Smooth muscle cell (in vitro differentiated cells): Measurements from ENCODE around the gene NLRP13. TPM values are rescaled to one million over a fixed set of nuclear protein-coding genes. Genes with fewer than 3 reads are reported as not detected.

ENCODE experiments used
- DNase-seq: peaks from one replicate; lab custom pipeline; 2025; ENCODE audit not compliant: unreplicated experiment; lab: John Stamatoyannopoulos, UW
- H2AFZ ChIP-seq: fragments of 200-600 bp; sonication (generic); 2 replicates; pipeline ENCODE4 v1.6.0; 2016; ENCODE audit warnings: antibody characterized with exemption, low read depth, mild to moderate bottlenecking
- H3F3A ChIP-seq: fragments of 200-600 bp; sonication (generic); 2 replicates; pipeline ENCODE4 v1.6.0; 2017; ENCODE audit warnings: antibody characterized with exemption, low read depth
- H3K27ac ChIP-seq: fragments of 200-600 bp; sonication (generic); 2 replicates; pipeline ENCODE4 v1.5.1; 2016; ENCODE audit warnings: low read depth, mild to moderate bottlenecking
- H3K27me3 ChIP-seq: fragments of 200-600 bp; sonication (generic); 2 replicates; pipeline ENCODE4 v1.6.1; 2016; ENCODE audit warnings: low read depth, mild to moderate bottlenecking
- H3K36me3 ChIP-seq: fragments of 200-600 bp; sonication (generic); 2 replicates; pipeline ENCODE4 v1.5.1; 2016; ENCODE audit warnings: low read depth
- H3K4me1 ChIP-seq: fragments of 200-600 bp; sonication (generic); 2 replicates; pipeline ENCODE4 v1.5.1; 2016; ENCODE audit warnings: low read depth
- H3K4me2 ChIP-seq: fragments of 200-600 bp; sonication (generic); 2 replicates; pipeline ENCODE4 v1.6.0; 2016; ENCODE audit warnings: mild to moderate bottlenecking
- H3K4me3 ChIP-seq: fragments of 200-600 bp; sonication (generic); 2 replicates; pipeline ENCODE4 v1.5.1; 2016; ENCODE audit warnings: mild to moderate bottlenecking
- H3K79me2 ChIP-seq: fragments of 200-600 bp; sonication (generic); 2 replicates; pipeline ENCODE4 v1.6.0; 2016; ENCODE audit warnings: low read depth, mild to moderate bottlenecking
- H3K9ac ChIP-seq: fragments of 200-600 bp; sonication (generic); 2 replicates; pipeline ENCODE4 v1.6.0; 2016; ENCODE audit warnings: low read depth
- H3K9me3 ChIP-seq: fragments of 200-600 bp; sonication (generic); replicated peaks from 2 replicates; pipeline ENCODE4 v1.5.1; 2016; ENCODE audit warnings: low read depth
- H4K20me1 ChIP-seq: fragments of 200-600 bp; sonication (generic); 2 replicates; pipeline ENCODE4 v1.6.0; 2016; ENCODE audit warnings: low read depth
- WGBS: methylation state at CpG from one replicate; pipeline ENCODE4 v1.1.7; 2016; ENCODE audit warnings: low lambda C conversion rate; 5-methylcytosine and 5-hydroxymethylcytosine counted together
- polyA plus RNA-seq: library from polyadenylated mRNA; unstranded; fragments of >200 nt; fragmentation: Nextera tagmentation; extraction: Ambion mirVana; gene quantifications from 2 replicates; pipeline ENCODE4 v1.2.1, GENCODE V29; 2016
- total RNA-seq: library from RNA; depleted of rRNA; stranded (reverse); fragments of >200 nt; gene quantifications from 2 replicates; pipeline ENCODE4 v1.2.3, GENCODE V29; 2014
- TF ChIP-seq, protein P1 (sequence below): fragments of 200-600 bp; sonication (generic); IDR thresholded peaks from 2 replicates; pipeline ENCODE4 v1.5.1; 2017; ENCODE audit warnings: borderline replicate concordance, mild to moderate bottlenecking, antibody characterized with exemption; ENCODE audit not compliant: insufficient read depth, poor library complexity, severe bottlenecking

NLRP13 gene
- total and polyA plus RNA-seq, 2 experiments from 2014 or later, result not detected

DNA sequence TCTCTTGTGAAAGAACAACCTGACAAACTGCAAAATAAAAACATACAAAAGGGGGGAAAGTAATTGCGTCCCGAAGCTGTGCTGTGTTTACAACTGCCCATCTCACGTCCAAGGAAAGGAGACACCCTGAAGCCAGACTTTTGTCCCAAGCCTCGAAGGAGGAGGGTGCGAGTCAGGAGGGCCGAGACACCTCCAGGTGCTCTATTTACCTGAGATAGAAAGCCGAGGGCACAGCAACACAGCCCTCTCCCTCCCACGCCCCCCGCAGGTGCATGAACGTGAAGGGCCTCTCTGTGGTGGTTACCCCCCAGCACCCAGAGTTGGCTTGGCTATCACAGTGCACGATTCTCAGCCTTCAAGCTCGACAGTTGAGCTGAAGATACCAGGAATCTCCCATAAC, 33.2 kb downstream of the NLRP13 start:
- TF ChIP-seq, protein P1, sequence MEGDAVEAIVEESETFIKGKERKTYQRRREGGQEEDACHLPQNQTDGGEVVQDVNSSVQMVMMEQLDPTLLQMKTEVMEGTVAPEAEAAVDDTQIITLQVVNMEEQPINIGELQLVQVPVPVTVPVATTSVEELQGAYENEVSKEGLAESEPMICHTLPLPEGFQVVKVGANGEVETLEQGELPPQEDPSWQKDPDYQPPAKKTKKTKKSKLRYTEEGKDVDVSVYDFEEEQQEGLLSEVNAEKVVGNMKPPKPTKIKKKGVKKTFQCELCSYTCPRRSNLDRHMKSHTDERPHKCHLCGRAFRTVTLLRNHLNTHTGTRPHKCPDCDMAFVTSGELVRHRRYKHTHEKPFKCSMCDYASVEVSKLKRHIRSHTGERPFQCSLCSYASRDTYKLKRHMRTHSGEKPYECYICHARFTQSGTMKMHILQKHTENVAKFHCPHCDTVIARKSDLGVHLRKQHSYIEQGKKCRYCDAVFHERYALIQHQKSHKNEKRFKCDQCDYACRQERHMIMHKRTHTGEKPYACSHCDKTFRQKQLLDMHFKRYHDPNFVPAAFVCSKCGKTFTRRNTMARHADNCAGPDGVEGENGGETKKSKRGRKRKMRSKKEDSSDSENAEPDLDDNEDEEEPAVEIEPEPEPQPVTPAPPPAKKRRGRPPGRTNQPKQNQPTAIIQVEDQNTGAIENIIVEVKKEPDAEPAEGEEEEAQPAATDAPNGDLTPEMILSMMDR, result no peak
- H3K4me2 ChIP-seq, result no peak overlapping the region
- no peak overlapping the region for H3K9ac ChIP-seq
- no peak for DNase-seq
- H2AFZ ChIP-seq, result no peak overlapping the region
- H3K9me3 ChIP-seq, result peaks cover 4% of the 10 kb centered on the region
- no peaks in the 10 kb centered on the region for H3F3A ChIP-seq
- H3K27me3 ChIP-seq, result no peaks in the 10 kb centered on the region
- no peaks in the 10 kb centered on the region for H3K4me1 ChIP-seq
- H3K4me3 ChIP-seq, result no peak overlapping the region
- H3K27ac ChIP-seq, result no peak overlapping the region
- no peaks in the 10 kb centered on the region for H3K79me2 ChIP-seq
- WGBS, result 74% methylated on average over 12 of the region's 12 CpGs
- no peaks in the 10 kb centered on the region for H4K20me1 ChIP-seq
- H3K36me3 ChIP-seq, result no peaks in the 10 kb centered on the region

DNA sequence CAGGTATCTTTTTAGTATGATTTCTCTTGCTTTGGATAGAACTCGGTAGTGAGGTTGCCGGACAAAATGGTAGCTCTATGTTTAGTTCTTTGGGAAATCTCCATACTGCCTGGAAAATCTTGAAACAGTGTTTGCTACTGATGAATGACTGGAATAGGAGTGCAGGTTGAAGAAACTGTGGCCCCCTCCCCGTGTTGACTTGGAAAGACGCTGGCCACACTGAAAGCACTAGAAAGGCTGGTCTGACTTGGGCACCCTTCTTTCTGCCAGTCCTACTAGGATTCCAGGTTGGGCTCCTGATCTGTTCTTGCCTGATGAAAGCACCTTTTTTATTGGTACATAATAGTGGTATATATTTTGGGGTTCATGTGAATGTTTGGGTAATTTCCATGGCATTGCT, 49.5 kb downstream of the NLRP13 start:
- DNase-seq, result no peak
- 60% methylated on average over 4 of the region's 4 CpGs for WGBS
- Histone ChIP-seq H3K4me2 (no peak overlapping the region), H3K79me2 (no peaks in the 10 kb centered on the region), H3F3A (no peaks in the 10 kb centered on the region), H3K4me3 (no peak overlapping the region), H3K36me3 (no peaks in the 10 kb centered on the region), H3K27ac (no peak overlapping the region), H3K9ac (no peak overlapping the region), H3K9me3 (peaks cover 6% of the 10 kb centered on the region), H2AFZ (no peak overlapping the region), H3K27me3 (no peaks in the 10 kb centered on the region), H3K4me1 (no peaks in the 10 kb centered on the region), H4K20me1 (no peaks in the 10 kb centered on the region)
- TF ChIP-seq, protein P1, result no peak

DNA sequence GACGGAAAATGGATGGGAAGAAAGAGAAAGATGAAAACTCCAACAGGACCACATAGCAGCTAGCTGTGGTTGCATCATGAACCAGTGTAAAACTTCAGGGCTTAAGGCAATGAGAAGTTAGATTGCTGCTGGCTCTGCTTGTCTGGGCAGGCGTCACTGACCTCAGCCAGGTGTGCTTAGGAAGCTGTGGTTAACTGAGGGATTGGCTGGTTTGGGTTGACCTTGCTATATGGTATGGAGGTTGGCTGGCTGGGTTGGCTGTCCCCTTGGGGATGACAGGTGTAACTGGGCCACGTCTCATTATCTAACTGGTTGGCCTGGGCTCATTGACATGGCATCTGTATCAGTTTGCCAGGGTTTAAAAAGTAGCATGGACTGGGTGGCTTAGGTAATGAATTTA, 54.9 kb downstream of the NLRP13 start:
- Histone ChIP-seq H3K9me3 (peaks cover 11% of the 10 kb centered on the region), H3K79me2 (no peaks in the 10 kb centered on the region), H3K27me3 (no peaks in the 10 kb centered on the region), H2AFZ (no peak overlapping the region), H3K9ac (no peak overlapping the region), H4K20me1 (no peaks in the 10 kb centered on the region), H3K27ac (no peak overlapping the region), H3K36me3 (no peaks in the 10 kb centered on the region), H3K4me3 (no peak overlapping the region), H3K4me2 (no peak overlapping the region), H3F3A (no peaks in the 10 kb centered on the region), H3K4me1 (no peaks in the 10 kb centered on the region)
- TF ChIP-seq, protein P1, result no peak
- 47% methylated on average over 3 of the region's 3 CpGs for WGBS
- no peak for DNase-seq

DNA sequence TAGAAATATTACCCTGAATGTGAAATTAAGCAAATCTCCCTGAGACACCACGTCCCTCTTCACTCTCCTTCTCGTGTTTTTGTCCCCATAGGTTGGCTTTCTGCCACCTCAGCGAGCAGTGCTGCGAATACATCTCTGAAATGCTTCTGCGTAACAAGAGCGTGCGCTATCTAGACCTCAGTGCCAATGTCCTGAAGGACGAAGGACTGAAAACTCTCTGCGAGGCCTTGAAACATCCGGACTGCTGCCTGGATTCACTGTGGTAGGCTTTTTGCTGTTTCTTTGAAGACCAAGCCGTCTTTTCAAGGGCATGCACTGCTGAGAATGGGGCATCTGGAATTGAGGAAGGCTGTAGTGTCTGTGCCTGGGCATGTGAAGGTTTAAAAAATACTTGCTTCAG, 61.4 kb downstream of the NLRP13 start:
- 76% methylated on average over 11 of the region's 11 CpGs for WGBS
- Histone ChIP-seq H3K4me1 (no peaks in the 10 kb centered on the region), H2AFZ (no peak overlapping the region), H3K27ac (no peak overlapping the region), H3K79me2 (no peaks in the 10 kb centered on the region), H3K9me3 (peaks cover 9% of the 10 kb centered on the region), H3K27me3 (no peaks in the 10 kb centered on the region), H3K9ac (no peak overlapping the region), H4K20me1 (no peaks in the 10 kb centered on the region), H3K4me2 (no peak overlapping the region), H3F3A (no peaks in the 10 kb centered on the region), H3K4me3 (no peak overlapping the region), H3K36me3 (no peaks in the 10 kb centered on the region)
- DNase-seq, result no peak
- TF ChIP-seq, protein P1, result no peak
